GM23338 (cell line): Measurements from ENCODE around the gene ZNF148. TPM values are rescaled to one million over a fixed set of nuclear protein-coding genes. Genes with fewer than 3 reads are reported as not detected.

Experiments
- ATAC-seq: fragments of 200-7000 bp; cut with Tn5 transposase; 3 replicates; pipeline ENCODE4 v1.9.1; 2020
- DNase-seq: peaks from one replicate; pipeline ENCODE4 v3.0.0-alpha.2; 2015; ENCODE audit warnings: low spot score
- H2AFZ ChIP-seq: fragments of 200-600 bp; sonication (generic); 2 replicates; pipeline ENCODE4 v1.8.0; 2016; ENCODE audit warnings: antibody characterized with exemption, mild to moderate bottlenecking, moderate library complexity
- H3F3A ChIP-seq: fragments of 200-600 bp; sonication (generic); replicated peaks from 2 replicates; pipeline ENCODE4 v1.8.0; 2017; ENCODE audit warnings: antibody characterized with exemption, mixed run types, low read depth
- H3K27ac ChIP-seq: fragments of 200-600 bp; sonication (generic); 2 replicates; pipeline ENCODE4 v1.6.1; 2016; ENCODE audit warnings: low read depth
- H3K27me3 ChIP-seq: fragments of 200-600 bp; sonication (generic); 2 replicates; pipeline ENCODE4 v1.8.0; 2016; ENCODE audit warnings: mild to moderate bottlenecking, mixed run types, moderate library complexity; ENCODE audit not compliant: insufficient read depth
- H3K36me3 ChIP-seq: fragments of 200-600 bp; sonication (generic); 2 replicates; pipeline ENCODE4 v1.8.0; 2016; ENCODE audit warnings: mild to moderate bottlenecking; ENCODE audit not compliant: insufficient read depth
- H3K4me1 ChIP-seq: fragments of 200-600 bp; sonication (generic); 2 replicates; pipeline ENCODE4 v1.8.0; 2016; ENCODE audit warnings: mild to moderate bottlenecking, moderate library complexity; ENCODE audit not compliant: insufficient read depth
- H3K4me2 ChIP-seq: fragments of 200-600 bp; sonication (generic); 2 replicates; pipeline ENCODE4 v1.7.1; 2017; ENCODE audit warnings: mixed run types
- H3K4me3 ChIP-seq: fragments of 200-600 bp; sonication (generic); 2 replicates; pipeline ENCODE4 v1.6.1; 2016; ENCODE audit warnings: mixed run types
- H3K79me2 ChIP-seq: fragments of 200-600 bp; sonication (generic); replicated peaks from 2 replicates; pipeline ENCODE4 v1.8.0; 2017; ENCODE audit warnings: mild to moderate bottlenecking; ENCODE audit not compliant: insufficient read depth
- H3K9me2 ChIP-seq: fragments of 200-600 bp; sonication (generic); 2 replicates; pipeline ENCODE4 v1.8.0; 2017; ENCODE audit not compliant: insufficient read depth
- H4K20me1 ChIP-seq: fragments of 200-600 bp; sonication (generic); replicated peaks from 2 replicates; pipeline ENCODE4 v1.8.0; 2017; ENCODE audit warnings: mild to moderate bottlenecking; ENCODE audit not compliant: insufficient read depth
- H3K27ac Mint-ChIP-seq: 2 replicates; pipeline ENCODE4 v1.8.0; 2020; ENCODE audit warnings: inconsistent platforms, mild to moderate bottlenecking, moderate library complexity, mixed read lengths
- H3K27me3 Mint-ChIP-seq: 3 replicates; pipeline ENCODE4 v1.8.0; 2022; ENCODE audit warnings: low read depth, mild to moderate bottlenecking, moderate library complexity, mixed read lengths, inconsistent platforms; ENCODE audit not compliant: insufficient read depth, poor library complexity
- H3K36me3 Mint-ChIP-seq: 3 replicates; pipeline ENCODE4 v1.8.0; 2021; ENCODE audit warnings: low read depth, mild to moderate bottlenecking, inconsistent platforms, moderate library complexity, mixed read lengths
- H3K4me1 Mint-ChIP-seq: 3 replicates; pipeline ENCODE4 v1.8.0; 2020; ENCODE audit warnings: mild to moderate bottlenecking, inconsistent platforms, mixed read lengths
- H3K4me3 Mint-ChIP-seq: 3 replicates; pipeline ENCODE4 v1.8.0; 2021; ENCODE audit warnings: moderate library complexity, mild to moderate bottlenecking, inconsistent platforms, mixed read lengths
- H3K9me3 Mint-ChIP-seq: 3 replicates; pipeline ENCODE4 v1.8.0; 2020; ENCODE audit warnings: moderate library complexity, mild to moderate bottlenecking, inconsistent platforms, mixed read lengths
- CREB1 ChIP-seq: fragments of 250-450 bp; sonication (Bioruptor Pico); IDR thresholded peaks from 2 replicates; pipeline ENCODE4 v1.5.0; 2020; ENCODE audit warnings: low read depth, mild to moderate bottlenecking, moderate library complexity
- EZH2 ChIP-seq: fragments of 200-600 bp; sonication (generic); IDR thresholded peaks from one replicate; pipeline ENCODE4 v1.8.0; 2017; ENCODE audit warnings: antibody characterized with exemption, mild to moderate bottlenecking, low read depth; ENCODE audit not compliant: unreplicated experiment
- EZH2phosphoT487 ChIP-seq: fragments of 200-600 bp; sonication (generic); IDR thresholded peaks from one replicate; pipeline ENCODE4 v1.8.1; 2018; ENCODE audit warnings: antibody characterized with exemption; ENCODE audit not compliant: unreplicated experiment
- JUNB ChIP-seq: IDR thresholded peaks from one replicate; pipeline ENCODE4 v1.6.1; 2016; ENCODE audit warnings: antibody characterized with exemption; ENCODE audit not compliant: unreplicated experiment
- NANOG ChIP-seq: IDR thresholded peaks from 2 replicates; pipeline ENCODE4 v1.6.1; 2016; ENCODE audit warnings: antibody characterized with exemption, borderline replicate concordance
- POLR2AphosphoS5 ChIP-seq: IDR thresholded peaks from 2 replicates; pipeline ENCODE4 v1.6.1; 2016; ENCODE audit warnings: antibody characterized with exemption, low read depth
- STAT1 ChIP-seq: IDR thresholded peaks from one replicate; pipeline ENCODE4 v1.6.1; 2016; ENCODE audit warnings: antibody characterized with exemption; ENCODE audit not compliant: unreplicated experiment
- ZNF114 ChIP-seq: fragments of 250-450 bp; sonication (Bioruptor Pico); IDR thresholded peaks from 2 replicates; pipeline ENCODE4 v1.5.0; 2020; ENCODE audit warnings: mild to moderate bottlenecking, moderate library complexity
- ZNF331 ChIP-seq: fragments of 250-450 bp; sonication (Bioruptor Pico); IDR thresholded peaks from 2 replicates; pipeline ENCODE4 v1.5.0; 2020; ENCODE audit warnings: low read depth, mild to moderate bottlenecking, moderate library complexity
- polyA plus RNA-seq: library from polyadenylated mRNA; unstranded; fragments of >200 nt; fragmentation: Nextera tagmentation; extraction: Ambion mirVana; gene quantifications from 2 replicates; pipeline ENCODE4 v1.2.1, GENCODE V29; 2016
- total RNA-seq: library from RNA; depleted of rRNA; stranded (reverse); fragments of >200 nt; shearing (Covaris generic); gene quantifications from 2 replicates; pipeline ENCODE4 v1.2.3, GENCODE V29; 2014
- TF ChIP-seq, protein P1 (sequence below), 2 experiments: fragments of 200-600 bp in 1 of 2; sonication (generic) in 1 of 2; conservative IDR thresholded peaks; 2 replicates each; pipeline versions ENCODE4 v1.5.1 to v1.6.1; 2016 to 2017; ENCODE audit warnings: antibody characterized with exemption in 2 of 2, low read depth in 2 of 2, mild to moderate bottlenecking in 2 of 2, moderate library complexity in 1 of 2
- TF ChIP-seq, protein P2 (sequence below): fragments of 250-450 bp; sonication (Bioruptor Pico); IDR thresholded peaks from 2 replicates; pipeline ENCODE4 v1.5.0; 2020; ENCODE audit warnings: mild to moderate bottlenecking, moderate library complexity
- TF ChIP-seq, protein P3 (sequence below): IDR thresholded peaks from 2 replicates; pipeline ENCODE4 v1.6.1; 2016; ENCODE audit warnings: antibody characterized with exemption

ZNF148 gene
- total and polyA plus RNA-seq, 2 experiments from 2014 or later = 13.9 to 16.9 TPM

DNA sequence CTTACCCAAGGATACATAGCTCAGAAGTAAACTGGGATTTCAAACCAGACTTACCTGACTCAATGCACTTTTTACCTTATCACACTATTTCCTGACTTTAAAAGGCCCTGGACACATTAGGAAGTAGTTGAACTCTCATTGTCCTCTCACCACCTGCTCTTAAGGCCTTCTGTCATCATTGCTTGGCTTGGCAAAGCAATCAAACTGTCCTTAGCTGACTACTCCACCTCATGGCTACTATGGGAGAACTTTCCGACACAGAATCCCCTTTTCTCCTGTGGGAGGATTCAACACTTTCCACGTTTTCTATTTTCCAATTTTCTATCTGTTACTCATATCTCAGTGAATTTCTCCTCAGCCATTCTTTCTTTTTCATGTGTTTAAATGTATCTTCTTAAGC, 55.4 kb downstream of the ZNF148 start:
- Mint-ChIP-seq H3K36me3 (no peaks in the 10 kb centered on the region), H3K4me3 (no peak overlapping the region), H3K27ac (no peak overlapping the region), H3K4me1 (peaks cover 16% of the 10 kb centered on the region; the same call in 2 of the 3 replicates), H3K27me3 (no peaks in the 10 kb centered on the region), H3K9me3 (no peaks in the 10 kb centered on the region)
- H3K79me2 ChIP-seq = no peaks in the 10 kb centered on the region; the same call in 1 of the 2 replicates
- H3K4me1 ChIP-seq = peaks cover 21% of the 10 kb centered on the region
- no peaks in the 10 kb centered on the region for H3K36me3 ChIP-seq
- no peaks in the 10 kb centered on the region for H3F3A ChIP-seq
- H3K9me2 ChIP-seq = no peaks in the 10 kb centered on the region
- no peak overlapping the region for H3K4me3 ChIP-seq
- no peak overlapping the region; the same call in 1 of the 2 replicates for H3K4me2 ChIP-seq
- no peak overlapping the region for H2AFZ ChIP-seq
- no peaks in the 10 kb centered on the region for H3K27me3 ChIP-seq
- H3K27ac ChIP-seq = no peak overlapping the region
- peak; percentile 39 for DNase-seq
- TF ChIP-seq, protein P1, sequence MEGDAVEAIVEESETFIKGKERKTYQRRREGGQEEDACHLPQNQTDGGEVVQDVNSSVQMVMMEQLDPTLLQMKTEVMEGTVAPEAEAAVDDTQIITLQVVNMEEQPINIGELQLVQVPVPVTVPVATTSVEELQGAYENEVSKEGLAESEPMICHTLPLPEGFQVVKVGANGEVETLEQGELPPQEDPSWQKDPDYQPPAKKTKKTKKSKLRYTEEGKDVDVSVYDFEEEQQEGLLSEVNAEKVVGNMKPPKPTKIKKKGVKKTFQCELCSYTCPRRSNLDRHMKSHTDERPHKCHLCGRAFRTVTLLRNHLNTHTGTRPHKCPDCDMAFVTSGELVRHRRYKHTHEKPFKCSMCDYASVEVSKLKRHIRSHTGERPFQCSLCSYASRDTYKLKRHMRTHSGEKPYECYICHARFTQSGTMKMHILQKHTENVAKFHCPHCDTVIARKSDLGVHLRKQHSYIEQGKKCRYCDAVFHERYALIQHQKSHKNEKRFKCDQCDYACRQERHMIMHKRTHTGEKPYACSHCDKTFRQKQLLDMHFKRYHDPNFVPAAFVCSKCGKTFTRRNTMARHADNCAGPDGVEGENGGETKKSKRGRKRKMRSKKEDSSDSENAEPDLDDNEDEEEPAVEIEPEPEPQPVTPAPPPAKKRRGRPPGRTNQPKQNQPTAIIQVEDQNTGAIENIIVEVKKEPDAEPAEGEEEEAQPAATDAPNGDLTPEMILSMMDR (conservative IDR thresholded peaks at IDR 0.05; ENCODE audit: low read depth in 2 of 2) = peak in 1 of 2 experiments; percentile 47; a peak in 2 of 4 replicates
- TF ChIP-seq, protein P2, sequence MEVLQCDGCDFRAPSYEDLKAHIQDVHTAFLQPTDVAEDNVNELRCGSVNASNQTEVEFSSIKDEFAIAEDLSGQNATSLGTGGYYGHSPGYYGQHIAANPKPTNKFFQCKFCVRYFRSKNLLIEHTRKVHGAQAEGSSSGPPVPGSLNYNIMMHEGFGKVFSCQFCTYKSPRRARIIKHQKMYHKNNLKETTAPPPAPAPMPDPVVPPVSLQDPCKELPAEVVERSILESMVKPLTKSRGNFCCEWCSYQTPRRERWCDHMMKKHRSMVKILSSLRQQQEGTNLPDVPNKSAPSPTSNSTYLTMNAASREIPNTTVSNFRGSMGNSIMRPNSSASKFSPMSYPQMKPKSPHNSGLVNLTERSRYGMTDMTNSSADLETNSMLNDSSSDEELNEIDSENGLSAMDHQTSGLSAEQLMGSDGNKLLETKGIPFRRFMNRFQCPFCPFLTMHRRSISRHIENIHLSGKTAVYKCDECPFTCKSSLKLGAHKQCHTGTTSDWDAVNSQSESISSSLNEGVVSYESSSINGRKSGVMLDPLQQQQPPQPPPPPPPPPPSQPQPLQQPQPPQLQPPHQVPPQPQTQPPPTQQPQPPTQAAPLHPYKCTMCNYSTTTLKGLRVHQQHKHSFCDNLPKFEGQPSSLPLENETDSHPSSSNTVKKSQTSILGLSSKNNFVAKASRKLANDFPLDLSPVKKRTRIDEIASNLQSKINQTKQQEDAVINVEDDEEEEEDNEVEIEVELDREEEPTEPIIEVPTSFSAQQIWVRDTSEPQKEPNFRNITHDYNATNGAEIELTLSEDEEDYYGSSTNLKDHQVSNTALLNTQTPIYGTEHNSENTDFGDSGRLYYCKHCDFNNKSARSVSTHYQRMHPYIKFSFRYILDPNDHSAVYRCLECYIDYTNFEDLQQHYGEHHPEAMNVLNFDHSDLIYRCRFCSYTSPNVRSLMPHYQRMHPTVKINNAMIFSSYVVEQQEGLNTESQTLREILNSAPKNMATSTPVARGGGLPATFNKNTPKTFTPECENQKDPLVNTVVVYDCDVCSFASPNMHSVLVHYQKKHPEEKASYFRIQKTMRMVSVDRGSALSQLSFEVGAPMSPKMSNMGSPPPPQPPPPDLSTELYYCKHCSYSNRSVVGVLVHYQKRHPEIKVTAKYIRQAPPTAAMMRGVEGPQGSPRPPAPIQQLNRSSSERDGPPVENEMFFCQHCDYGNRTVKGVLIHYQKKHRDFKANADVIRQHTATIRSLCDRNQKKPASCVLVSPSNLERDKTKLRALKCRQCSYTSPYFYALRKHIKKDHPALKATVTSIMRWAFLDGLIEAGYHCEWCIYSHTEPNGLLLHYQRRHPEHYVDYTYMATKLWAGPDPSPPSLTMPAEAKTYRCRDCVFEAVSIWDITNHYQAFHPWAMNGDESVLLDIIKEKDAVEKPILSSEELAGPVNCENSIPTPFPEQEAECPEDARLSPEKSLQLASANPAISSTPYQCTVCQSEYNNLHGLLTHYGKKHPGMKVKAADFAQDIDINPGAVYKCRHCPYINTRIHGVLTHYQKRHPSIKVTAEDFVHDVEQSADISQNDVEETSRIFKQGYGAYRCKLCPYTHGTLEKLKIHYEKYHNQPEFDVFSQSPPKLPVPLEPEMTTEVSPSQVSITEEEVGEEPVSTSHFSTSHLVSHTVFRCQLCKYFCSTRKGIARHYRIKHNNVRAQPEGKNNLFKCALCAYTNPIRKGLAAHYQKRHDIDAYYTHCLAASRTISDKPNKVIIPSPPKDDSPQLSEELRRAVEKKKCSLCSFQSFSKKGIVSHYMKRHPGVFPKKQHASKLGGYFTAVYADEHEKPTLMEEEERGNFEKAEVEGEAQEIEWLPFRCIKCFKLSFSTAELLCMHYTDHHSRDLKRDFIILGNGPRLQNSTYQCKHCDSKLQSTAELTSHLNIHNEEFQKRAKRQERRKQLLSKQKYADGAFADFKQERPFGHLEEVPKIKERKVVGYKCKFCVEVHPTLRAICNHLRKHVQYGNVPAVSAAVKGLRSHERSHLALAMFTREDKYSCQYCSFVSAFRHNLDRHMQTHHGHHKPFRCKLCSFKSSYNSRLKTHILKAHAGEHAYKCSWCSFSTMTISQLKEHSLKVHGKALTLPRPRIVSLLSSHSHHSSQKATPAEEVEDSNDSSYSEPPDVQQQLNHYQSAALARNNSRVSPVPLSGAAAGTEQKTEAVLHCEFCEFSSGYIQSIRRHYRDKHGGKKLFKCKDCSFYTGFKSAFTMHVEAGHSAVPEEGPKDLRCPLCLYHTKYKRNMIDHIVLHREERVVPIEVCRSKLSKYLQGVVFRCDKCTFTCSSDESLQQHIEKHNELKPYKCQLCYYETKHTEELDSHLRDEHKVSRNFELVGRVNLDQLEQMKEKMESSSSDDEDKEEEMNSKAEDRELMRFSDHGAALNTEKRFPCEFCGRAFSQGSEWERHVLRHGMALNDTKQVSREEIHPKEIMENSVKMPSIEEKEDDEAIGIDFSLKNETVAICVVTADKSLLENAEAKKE (CRISPR knock-in tag) = no peak
- peak; percentile 53 for ATAC-seq
- no peaks in the 10 kb centered on the region for H4K20me1 ChIP-seq

DNA sequence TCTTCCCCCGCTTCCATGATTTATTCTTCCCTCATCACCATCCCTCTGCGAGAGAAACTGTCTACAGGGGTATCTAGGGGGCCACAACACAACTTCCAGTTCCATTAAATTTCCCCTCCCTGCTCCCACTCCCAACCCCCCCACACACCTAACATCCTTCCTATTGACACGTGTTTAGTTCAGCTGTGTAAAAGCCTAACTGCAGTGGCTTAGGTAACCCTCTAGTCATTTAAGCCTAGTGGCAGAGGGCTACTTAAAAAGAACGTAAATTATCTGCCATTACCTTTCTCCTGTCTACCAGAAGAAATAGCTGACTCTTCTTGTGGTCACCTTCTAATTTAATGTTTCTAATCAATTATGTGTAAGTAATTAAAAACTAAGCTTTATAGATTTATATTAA, 56.3 kb downstream of the ZNF148 start:
- no peaks in the 10 kb centered on the region for H3K9me3 Mint-ChIP-seq
- ATAC-seq (peak; percentile 70), DNase-seq (no peak)
- H3K4me3 Mint-ChIP-seq = no peak overlapping the region
- Histone ChIP-seq H3K27ac (peak overlapping the region; percentile 21), H2AFZ (no peak overlapping the region), H3K4me1 (peaks cover 21% of the 10 kb centered on the region), H3K9me2 (no peaks in the 10 kb centered on the region), H3K4me3 (no peak overlapping the region), H3K4me2 (peak overlapping the region; percentile 13), H3F3A (no peaks in the 10 kb centered on the region), H3K79me2 (no peaks in the 10 kb centered on the region; the same call in 1 of the 2 replicates), H4K20me1 (no peaks in the 10 kb centered on the region), H3K36me3 (no peaks in the 10 kb centered on the region), H3K27me3 (no peaks in the 10 kb centered on the region)
- H3K27ac Mint-ChIP-seq = peak overlapping the region; percentile 66
- H3K27me3 Mint-ChIP-seq = no peaks in the 10 kb centered on the region
- peaks cover 16% of the 10 kb centered on the region; the same call in 2 of the 3 replicates for H3K4me1 Mint-ChIP-seq
- H3K36me3 Mint-ChIP-seq = no peaks in the 10 kb centered on the region
- TF ChIP-seq CREB1 (CRISPR knock-in tag) (no peak), EZH2 (no peak), STAT1 (no peak), ZNF331 (CRISPR knock-in tag) (no peak), NANOG (no peak), POLR2AphosphoS5 (no peak), JUNB (no peak), EZH2phosphoT487 (no peak), ZNF114 (no peak)
- TF ChIP-seq, protein P3, sequence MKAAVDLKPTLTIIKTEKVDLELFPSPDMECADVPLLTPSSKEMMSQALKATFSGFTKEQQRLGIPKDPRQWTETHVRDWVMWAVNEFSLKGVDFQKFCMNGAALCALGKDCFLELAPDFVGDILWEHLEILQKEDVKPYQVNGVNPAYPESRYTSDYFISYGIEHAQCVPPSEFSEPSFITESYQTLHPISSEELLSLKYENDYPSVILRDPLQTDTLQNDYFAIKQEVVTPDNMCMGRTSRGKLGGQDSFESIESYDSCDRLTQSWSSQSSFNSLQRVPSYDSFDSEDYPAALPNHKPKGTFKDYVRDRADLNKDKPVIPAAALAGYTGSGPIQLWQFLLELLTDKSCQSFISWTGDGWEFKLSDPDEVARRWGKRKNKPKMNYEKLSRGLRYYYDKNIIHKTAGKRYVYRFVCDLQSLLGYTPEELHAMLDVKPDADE = no peak
